ENCODE results near the gene UMODL1.

- TF ChIP-seq TSHZ2 (CRISPR knock-in tag; IDR thresholded peaks at IDR 0.05) (no peak), RARB (CRISPR knock-in tag; IDR thresholded peaks at IDR 0.05) (no peak), ARNTL (CRISPR knock-in tag; IDR thresholded peaks at IDR 0.05; ENCODE audit: borderline replicate concordance, low read depth) (no peak), ESRRG (CRISPR knock-in tag; IDR thresholded peaks at IDR 0.05) (no peak), PATZ1 (CRISPR knock-in tag; IDR thresholded peaks at IDR 0.05; ENCODE audit: borderline replicate concordance) (no peak), POU6F1 (CRISPR knock-in tag; IDR thresholded peaks at IDR 0.05; ENCODE audit: borderline replicate concordance, low read depth) (no peak), PPARA (CRISPR knock-in tag; IDR thresholded peaks at IDR 0.05; ENCODE audit: borderline replicate concordance) (no peak), TCF4 (CRISPR knock-in tag; IDR thresholded peaks at IDR 0.05; ENCODE audit: borderline replicate concordance) (no peak), CREB5 (CRISPR knock-in tag; IDR thresholded peaks at IDR 0.05; ENCODE audit: low read depth) (no peak), ZFP30 (CRISPR knock-in tag; IDR thresholded peaks at IDR 0.05) (no peak), ZNF8 (CRISPR knock-in tag; IDR thresholded peaks at IDR 0.05) (no peak), ZC3H10 (CRISPR knock-in tag; IDR thresholded peaks at IDR 0.05) (no peak)
Observed at GRCh38 chr21:42080788-42081083, 9.6 kb downstream of the UMODL1 start.
